Epidermal melanocyte (primary cell): Measurements from ENCODE around the gene BRAP.
A peak's percentile ranks its signal among the peaks of the same experiment; 100 is the strongest.
"Not testable (repeated sequence)": the region's sequence is repeated elsewhere in the genome, so short reads cannot be mapped to it uniquely, and the experiment has no call there.

Experiments used
- DNase-seq: peaks from one replicate; pipeline ENCODE4 v3.0.0; 2011; ENCODE audit warnings: low spot score; ENCODE audit not compliant: insufficient read length

The BRAP gene

GRCh38 chr12:111616177-111616623, 69.6 kb downstream of the BRAP start:
- no peak for DNase-seq

- DNase-seq: no peak
Observed at GRCh38 chr12:111607239-111607638, 78.5 kb downstream of the BRAP start.

GRCh38 chr12:111606767-111607230, 79.0 kb downstream of the BRAP start:
- DNase-seq: no peak

GRCh38 chr12:111605911-111606766, 79.6 kb downstream of the BRAP start:
- no peak for DNase-seq

- not testable (repeated sequence) for DNase-seq
Observed at GRCh38 chr12:111602857-111603256, 82.9 kb downstream of the BRAP start.

- no peak for DNase-seq
Observed at GRCh38 chr12:111602348-111602747, 83.4 kb downstream of the BRAP start.

GRCh38 chr12:111600986-111601385, 84.8 kb downstream of the BRAP start:
- not testable (repeated sequence) for DNase-seq

- no peak for DNase-seq
Observed at GRCh38 chr12:111600205-111600642, 85.5 kb downstream of the BRAP start.

- peak; percentile 84 for DNase-seq
Observed at GRCh38 chr12:111599453-111600204, 86.1 kb downstream of the BRAP start.

- DNase-seq: peak; percentile 75
Observed at GRCh38 chr12:111598637-111599452, 86.9 kb downstream of the BRAP start, which contains the start of gene ATXN2. Gene ATXN2, minus strand, starts transcription at chr12:111599315. Its CDS starts 281 bp downstream, at chr12:111599034.

GRCh38 chr12:111597831-111598636, 87.7 kb downstream of the BRAP start:
- DNase-seq: no peak

GRCh38 chr12:111596985-111597830, 88.5 kb downstream of the BRAP start:
- peak; percentile 49 for DNase-seq

- not testable (repeated sequence) for DNase-seq
Observed at GRCh38 chr12:111595341-111595835, 90.4 kb downstream of the BRAP start.
